ENCODE measurements around the gene MANSC1.
"Not testable (repeated sequence)": the region's sequence is repeated elsewhere in the genome, so short reads cannot be mapped to it uniquely, and the experiment has no call there.

Gene MANSC1

GRCh38 chr12:12357719-12358461 lies 7.8 kb upstream of the MANSC1 start:
- peak overlapping the region; percentile 69 for H3K4me3 ChIP-seq (ENCODE audit: low read depth, low read length)
- peak; percentile 43 for DNase-seq (ENCODE audit: low read depth)
- no peak for TF ChIP-seq CTCF (IDR thresholded peaks at IDR 0.05; ENCODE audit: low read depth, low read length)
- TF ChIP-seq POLR2A (IDR thresholded peaks at IDR 0.05; ENCODE audit: extremely low read depth, insufficient read length) = no peak
- TF ChIP-seq, protein P1, sequence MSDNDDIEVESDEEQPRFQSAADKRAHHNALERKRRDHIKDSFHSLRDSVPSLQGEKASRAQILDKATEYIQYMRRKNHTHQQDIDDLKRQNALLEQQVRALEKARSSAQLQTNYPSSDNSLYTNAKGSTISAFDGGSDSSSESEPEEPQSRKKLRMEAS (IDR thresholded peaks at IDR 0.05; ENCODE audit: low read depth, low read length) = no peak
- TF ChIP-seq MYC (IDR thresholded peaks at IDR 0.05; ENCODE audit: low read depth, low read length) = no peak

DNA sequence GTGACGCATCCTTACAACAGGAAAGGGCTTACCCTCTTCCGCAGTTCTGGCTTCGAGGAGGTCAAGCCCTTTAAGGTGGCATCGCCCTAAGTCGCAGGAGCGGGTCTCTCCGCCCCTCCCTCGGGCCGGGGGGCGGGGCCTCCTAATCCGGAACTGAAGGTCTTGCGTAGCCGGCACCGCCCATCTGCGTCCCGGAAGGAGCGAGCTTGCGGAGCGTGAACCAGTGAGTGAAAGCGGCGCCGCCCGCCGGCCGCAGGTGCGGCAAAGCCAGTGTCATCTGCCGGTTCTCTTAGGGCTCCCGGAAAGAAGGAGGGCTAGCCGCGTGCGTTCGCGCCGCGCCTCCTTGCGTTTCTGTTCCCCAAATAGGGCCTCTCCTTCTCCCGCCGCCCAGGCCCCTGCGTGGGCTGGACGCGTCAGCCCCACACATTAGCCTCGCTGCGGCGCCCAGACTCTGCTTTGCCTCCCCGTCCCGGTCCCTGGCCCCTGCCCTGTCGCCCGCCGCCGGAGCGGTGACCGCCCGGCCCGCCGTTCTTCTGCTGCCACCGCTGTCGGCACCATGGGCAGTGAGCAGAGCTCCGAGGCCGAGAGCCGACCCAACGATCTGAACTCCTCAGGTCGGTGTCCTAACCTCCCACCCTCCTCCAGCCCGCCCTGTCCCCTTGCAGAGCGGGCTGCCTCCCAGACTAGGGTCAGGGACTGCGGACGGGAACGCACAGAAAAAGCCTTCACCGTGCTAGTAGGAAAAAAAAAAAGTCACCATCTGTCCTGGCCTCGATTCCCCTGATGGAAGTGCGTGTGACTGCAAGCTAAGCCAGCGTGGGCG lies 7.1 kb upstream of the MANSC1 start, which contains the start of gene BORCS5:
Gene BORCS5 (plus strand): TSS at position 183 of the 823 bp plus-strand sequence. CDS start 374 bp downstream, at position 557.
- peak; percentile 99 for DNase-seq (ENCODE audit: low read depth)
- peak within 1 kb of the TSS; percentile 69 for H3K4me3 ChIP-seq (ENCODE audit: low read depth, low read length)

DNA sequence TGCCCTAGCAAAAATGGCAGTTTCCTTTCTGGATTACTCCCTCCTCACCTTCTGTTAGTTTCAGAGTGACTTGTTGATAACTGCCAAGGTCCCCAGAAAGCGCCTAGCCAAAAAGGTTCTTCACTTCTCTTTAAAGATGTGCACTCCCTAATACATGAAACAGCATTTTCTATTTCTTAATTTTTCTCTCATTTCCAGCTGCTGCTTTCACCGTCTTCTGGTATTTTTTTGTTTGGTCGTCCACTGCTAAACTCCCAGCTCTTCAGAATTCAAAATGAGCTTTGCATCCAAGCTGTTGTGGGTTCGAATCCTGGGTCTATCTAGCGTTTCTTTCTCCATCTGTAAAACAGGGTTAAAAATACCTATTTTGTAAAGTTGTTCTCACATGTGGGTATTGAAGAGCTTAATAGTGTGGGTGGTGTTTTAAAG lies 6.4 kb upstream of the MANSC1 start:
- peak overlapping the region; percentile 69 for H3K4me3 ChIP-seq (ENCODE audit: low read depth, low read length)

More for the DNA sequence above, 7.1 kb upstream of the MANSC1 start, which contains the start of gene BORCS5:
- TF ChIP-seq POLR2A (IDR thresholded peaks at IDR 0.05; ENCODE audit: extremely low read depth, insufficient read length) (peak; percentile 97), MYC (IDR thresholded peaks at IDR 0.05; ENCODE audit: low read depth, low read length) (peak; percentile 87), CTCF (IDR thresholded peaks at IDR 0.05; ENCODE audit: low read depth, low read length) (no peak)
- TF ChIP-seq, protein P1 (IDR thresholded peaks at IDR 0.05; ENCODE audit: low read depth, low read length) = no peak

GRCh38 chr12:12353807-12354206 lies 3.8 kb upstream of the MANSC1 start:
- TF ChIP-seq POLR2A (IDR thresholded peaks at IDR 0.05; ENCODE audit: extremely low read depth, insufficient read length) (no peak), MYC (IDR thresholded peaks at IDR 0.05; ENCODE audit: low read depth, low read length) (no peak), CTCF (IDR thresholded peaks at IDR 0.05; ENCODE audit: low read depth, low read length) (no peak)
- TF ChIP-seq, protein P1 (IDR thresholded peaks at IDR 0.05; ENCODE audit: low read depth, low read length) = no peak
- no peak overlapping the region for H3K4me3 ChIP-seq (ENCODE audit: low read depth, low read length)
- DNase-seq (ENCODE audit: low read depth) = no peak

More for the DNA sequence above, 6.4 kb upstream of the MANSC1 start:
- no peak for DNase-seq (ENCODE audit: low read depth)
- TF ChIP-seq CTCF (IDR thresholded peaks at IDR 0.05; ENCODE audit: low read depth, low read length) (no peak), MYC (IDR thresholded peaks at IDR 0.05; ENCODE audit: low read depth, low read length) (no peak), POLR2A (IDR thresholded peaks at IDR 0.05; ENCODE audit: extremely low read depth, insufficient read length) (no peak)
- TF ChIP-seq, protein P1 (IDR thresholded peaks at IDR 0.05; ENCODE audit: low read depth, low read length) = no peak

GRCh38 chr12:12353276-12353675 lies 3.2 kb upstream of the MANSC1 start:
- TF ChIP-seq POLR2A (IDR thresholded peaks at IDR 0.05; ENCODE audit: extremely low read depth, insufficient read length) = no peak
- TF ChIP-seq, protein P1 (IDR thresholded peaks at IDR 0.05; ENCODE audit: low read depth, low read length) = no peak
- no peak for TF ChIP-seq MYC (IDR thresholded peaks at IDR 0.05; ENCODE audit: low read depth, low read length)
- TF ChIP-seq CTCF (IDR thresholded peaks at IDR 0.05; ENCODE audit: low read depth, low read length) = no peak
- no peak overlapping the region for H3K4me3 ChIP-seq (ENCODE audit: low read depth, low read length)
- no peak for DNase-seq (ENCODE audit: low read depth)

DNA sequence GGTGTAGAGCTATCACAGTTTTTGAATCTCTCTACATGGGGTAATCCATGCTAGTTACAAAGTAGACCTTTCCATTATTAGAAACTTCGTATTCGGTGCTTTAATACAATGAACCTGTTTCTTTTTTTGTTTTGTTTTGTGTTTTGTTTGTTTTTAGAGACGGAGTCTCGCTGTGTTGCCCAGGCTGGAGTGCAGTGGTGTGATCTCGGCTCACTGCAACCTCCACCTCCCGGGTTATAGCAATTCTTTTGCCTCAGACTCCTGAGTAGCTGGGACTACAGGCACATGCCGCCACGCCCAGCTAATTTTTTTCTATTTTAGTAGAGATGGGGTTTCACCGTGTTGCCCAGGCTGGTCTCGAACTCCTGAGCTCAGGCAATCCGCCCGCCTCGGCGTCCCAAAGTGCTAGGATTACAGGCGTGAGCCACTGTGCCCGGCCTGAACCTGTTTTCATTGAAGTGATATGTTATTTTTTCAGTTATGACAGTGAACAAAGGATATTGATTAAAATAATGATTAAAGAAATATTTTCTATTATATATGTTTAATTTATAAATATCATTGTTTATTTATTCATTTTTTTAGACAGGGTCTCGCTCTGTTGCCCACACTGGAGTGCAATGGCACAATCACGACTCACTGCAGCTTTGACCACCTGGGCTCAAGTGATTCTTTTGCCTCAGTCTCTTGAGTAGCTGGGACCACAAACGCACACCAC lies 1.6 kb upstream of the MANSC1 start:
- not testable (repeated sequence) for DNase-seq (ENCODE audit: low read depth); H3K4me3 ChIP-seq (ENCODE audit: low read depth, low read length)

Measured in NB4 (cell line).